ENCODE measurements around the gene PLEKHM1.

The PLEKHM1 gene

GRCh38 chr17:45389354-45389753 is 101.2 kb downstream of the PLEKHM1 start:
- TF ChIP-seq, protein P1, sequence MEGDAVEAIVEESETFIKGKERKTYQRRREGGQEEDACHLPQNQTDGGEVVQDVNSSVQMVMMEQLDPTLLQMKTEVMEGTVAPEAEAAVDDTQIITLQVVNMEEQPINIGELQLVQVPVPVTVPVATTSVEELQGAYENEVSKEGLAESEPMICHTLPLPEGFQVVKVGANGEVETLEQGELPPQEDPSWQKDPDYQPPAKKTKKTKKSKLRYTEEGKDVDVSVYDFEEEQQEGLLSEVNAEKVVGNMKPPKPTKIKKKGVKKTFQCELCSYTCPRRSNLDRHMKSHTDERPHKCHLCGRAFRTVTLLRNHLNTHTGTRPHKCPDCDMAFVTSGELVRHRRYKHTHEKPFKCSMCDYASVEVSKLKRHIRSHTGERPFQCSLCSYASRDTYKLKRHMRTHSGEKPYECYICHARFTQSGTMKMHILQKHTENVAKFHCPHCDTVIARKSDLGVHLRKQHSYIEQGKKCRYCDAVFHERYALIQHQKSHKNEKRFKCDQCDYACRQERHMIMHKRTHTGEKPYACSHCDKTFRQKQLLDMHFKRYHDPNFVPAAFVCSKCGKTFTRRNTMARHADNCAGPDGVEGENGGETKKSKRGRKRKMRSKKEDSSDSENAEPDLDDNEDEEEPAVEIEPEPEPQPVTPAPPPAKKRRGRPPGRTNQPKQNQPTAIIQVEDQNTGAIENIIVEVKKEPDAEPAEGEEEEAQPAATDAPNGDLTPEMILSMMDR (IDR thresholded peaks at IDR 0.05; ENCODE audit: extremely low read depth, insufficient read depth, missing control alignments): no peak
- in situ Hi-C loops (cut with MboI; ENCODE audit: low pct_unique_long_range_greater_than_20kb, low sequenced_read_pairs, unreplicated experiment): loop anchor here (5.0 kb wide), 1 partner anchor 112 kb away; no protein-coding TSS in a partner anchor
- DNase-seq (ENCODE audit: low spot score): no peak

- no peak for DNase-seq (ENCODE audit: low spot score)
- in situ Hi-C loops (cut with MboI; ENCODE audit: low pct_unique_long_range_greater_than_20kb, low sequenced_read_pairs, unreplicated experiment): loop anchor here (5.0 kb wide), 1 partner anchor 111 kb away; no protein-coding TSS in a partner anchor
- TF ChIP-seq, protein P1 (IDR thresholded peaks at IDR 0.05; ENCODE audit: extremely low read depth, insufficient read depth, missing control alignments): no peak
Observed at GRCh38 chr17:45388604-45389325, 101.8 kb downstream of the PLEKHM1 start.

DNA sequence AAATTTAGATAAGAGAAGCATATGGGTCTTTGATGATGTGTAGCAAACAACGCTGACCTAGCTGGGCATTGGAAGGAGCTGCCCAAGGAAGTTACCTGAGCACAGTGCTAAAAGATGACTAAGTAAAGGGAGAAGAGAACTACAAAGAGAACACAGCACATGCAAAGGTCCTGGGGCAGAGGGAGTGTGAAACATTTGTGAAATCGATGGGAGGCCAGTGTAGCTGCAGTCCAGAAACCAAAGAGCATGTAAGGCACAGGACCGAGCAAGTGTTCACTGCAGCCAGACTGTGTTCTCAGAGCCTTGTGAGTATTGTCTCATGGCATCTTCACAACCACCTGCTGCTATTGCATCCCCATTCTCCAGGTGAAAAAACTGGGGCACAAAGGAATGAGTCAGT is 102.8 kb downstream of the PLEKHM1 start:
- no peak for DNase-seq (ENCODE audit: low spot score)
- in situ Hi-C loops (cut with MboI; ENCODE audit: low pct_unique_long_range_greater_than_20kb, low sequenced_read_pairs, unreplicated experiment): loop anchor here (5.0 kb wide), 1 partner anchor 110 kb away; no protein-coding TSS in a partner anchor
- TF ChIP-seq, protein P1 (IDR thresholded peaks at IDR 0.05; ENCODE audit: extremely low read depth, insufficient read depth, missing control alignments): no peak

- TF ChIP-seq, protein P1 (IDR thresholded peaks at IDR 0.05; ENCODE audit: extremely low read depth, insufficient read depth, missing control alignments): no peak
- in situ Hi-C loops (cut with MboI; ENCODE audit: low pct_unique_long_range_greater_than_20kb, low sequenced_read_pairs, unreplicated experiment): loop anchor here (5.0 kb wide), 1 partner anchor 109 kb away; no protein-coding TSS in a partner anchor
- no peak for DNase-seq (ENCODE audit: low spot score)
Observed at GRCh38 chr17:45386178-45386577, 104.3 kb downstream of the PLEKHM1 start.
